Measurements from ENCODE around the gene ARID3A.

The ARID3A gene

DNA sequence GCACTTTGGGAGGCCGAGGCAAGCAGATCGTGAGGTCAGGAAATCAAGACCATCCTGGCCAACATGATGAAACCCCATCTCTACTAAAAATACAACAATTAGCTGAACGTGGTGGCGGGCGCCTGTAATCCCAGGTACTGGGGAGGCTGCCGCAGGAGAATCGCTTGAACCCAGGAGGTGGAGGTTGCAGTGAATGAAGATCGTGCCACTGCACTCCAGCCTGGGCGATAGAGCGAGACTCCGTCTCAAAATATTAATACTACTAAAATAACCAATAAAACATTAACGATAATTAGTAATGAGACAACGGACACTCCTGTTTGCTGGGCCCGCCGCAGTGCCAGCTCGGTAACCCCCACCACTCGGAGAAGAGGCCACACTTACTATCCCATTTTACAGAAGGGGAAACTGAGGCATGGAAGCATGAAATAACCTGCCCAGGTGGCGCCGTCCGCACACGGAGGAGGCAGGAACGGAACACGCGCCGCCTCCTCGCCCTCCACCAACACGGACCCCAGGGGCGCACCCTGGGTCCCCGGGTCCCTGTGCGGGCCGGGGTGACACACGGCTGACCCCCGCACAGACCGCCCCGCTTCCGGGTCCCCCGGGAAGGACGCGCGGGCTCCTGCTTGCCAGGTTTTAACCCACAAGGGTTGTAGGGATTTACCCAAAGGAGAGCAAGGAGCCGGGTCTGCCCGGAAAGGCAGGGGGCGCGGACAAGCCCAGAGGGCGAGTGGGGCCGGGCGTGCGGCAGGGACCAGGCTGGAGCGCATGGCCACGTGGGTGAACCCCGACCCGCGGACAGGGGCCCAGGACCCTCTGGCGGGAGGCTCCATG, 14.4 kb upstream of the ARID3A start:
- no peak for DNase-seq

DNA sequence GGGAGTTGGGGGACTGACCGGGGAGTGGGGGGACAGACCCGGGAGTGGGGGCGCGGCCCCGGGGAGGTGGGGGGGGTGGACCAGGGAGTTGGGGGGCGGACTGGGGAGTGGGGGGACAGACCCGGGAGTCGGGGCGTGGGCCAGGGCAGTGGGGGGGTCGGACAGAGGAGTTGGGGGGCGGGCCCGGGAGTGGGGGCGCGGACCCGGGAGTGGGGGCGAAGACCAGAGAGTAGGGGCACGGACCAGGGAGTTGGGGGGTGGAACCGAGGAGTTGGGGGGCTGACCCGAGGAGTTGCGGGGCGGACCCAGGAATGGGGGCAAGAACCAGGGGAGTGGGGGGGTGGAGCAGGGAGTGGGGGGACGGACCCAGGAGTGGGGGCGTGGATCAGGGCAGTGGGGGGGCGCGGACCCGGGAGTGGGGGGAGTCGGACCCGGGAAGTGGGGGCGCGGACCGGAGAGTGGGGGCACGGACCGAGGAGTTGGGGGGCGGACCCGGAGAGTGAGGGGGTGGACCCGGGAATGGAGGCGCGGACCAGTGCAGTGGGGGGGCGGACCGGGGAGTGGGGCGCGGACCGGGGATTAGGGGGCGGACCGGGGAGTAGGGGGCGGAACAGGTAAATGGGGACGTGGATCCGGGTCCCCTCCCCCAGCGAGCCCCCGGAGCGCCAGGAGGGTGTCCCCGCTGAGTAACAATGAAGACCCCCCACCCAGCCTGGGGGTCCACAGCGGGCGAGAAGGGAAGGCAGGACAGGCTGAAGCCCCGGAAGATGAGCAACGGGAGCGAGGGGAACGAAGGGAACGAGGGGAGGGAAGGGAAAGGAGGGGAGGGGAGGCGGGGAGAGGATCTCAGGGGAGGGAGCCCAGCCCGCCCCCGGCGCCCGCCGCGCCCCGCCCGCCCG, 13.4 kb upstream of the ARID3A start:
- DNase-seq: no peak

DNA sequence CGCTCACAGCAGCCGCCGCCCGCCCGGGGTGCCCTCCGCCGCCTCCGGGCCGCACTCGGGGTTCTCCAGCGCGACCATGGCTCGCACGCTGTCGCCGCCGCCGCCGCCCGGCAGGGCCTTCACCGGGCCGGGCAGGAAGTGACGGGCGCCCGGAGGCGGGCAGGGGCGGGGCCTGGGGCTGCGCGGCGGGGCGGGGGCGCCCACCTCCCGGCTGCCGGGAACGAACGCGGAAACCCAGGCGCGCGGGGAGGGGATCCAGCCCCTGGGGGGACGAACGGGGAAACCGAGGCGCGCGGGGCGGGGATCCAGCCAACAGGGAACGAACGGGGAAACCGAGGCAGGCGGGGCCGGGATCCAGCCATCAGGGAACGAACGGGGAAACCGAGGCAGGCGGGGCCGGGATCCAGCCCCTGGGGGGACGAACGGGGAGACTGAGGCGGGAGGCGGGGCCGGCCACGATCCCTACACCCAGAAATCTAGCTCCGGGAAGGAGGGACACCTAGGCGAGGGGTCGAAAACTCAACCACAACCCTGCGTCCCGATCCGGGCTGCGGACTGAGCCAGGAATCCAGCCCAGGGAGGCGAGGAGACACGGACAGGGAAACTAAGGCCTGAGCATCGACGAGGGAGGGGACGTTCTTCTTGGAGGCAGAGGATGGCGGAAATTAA, 12.6 kb upstream of the ARID3A start, which contains the start of gene R3HDM4:
R3HDM4 (minus strand) TSS at position 140 of the 669 bp plus-strand sequence; CDS start at position 78, 62 bp downstream.
- DNase-seq: no peak

DNA sequence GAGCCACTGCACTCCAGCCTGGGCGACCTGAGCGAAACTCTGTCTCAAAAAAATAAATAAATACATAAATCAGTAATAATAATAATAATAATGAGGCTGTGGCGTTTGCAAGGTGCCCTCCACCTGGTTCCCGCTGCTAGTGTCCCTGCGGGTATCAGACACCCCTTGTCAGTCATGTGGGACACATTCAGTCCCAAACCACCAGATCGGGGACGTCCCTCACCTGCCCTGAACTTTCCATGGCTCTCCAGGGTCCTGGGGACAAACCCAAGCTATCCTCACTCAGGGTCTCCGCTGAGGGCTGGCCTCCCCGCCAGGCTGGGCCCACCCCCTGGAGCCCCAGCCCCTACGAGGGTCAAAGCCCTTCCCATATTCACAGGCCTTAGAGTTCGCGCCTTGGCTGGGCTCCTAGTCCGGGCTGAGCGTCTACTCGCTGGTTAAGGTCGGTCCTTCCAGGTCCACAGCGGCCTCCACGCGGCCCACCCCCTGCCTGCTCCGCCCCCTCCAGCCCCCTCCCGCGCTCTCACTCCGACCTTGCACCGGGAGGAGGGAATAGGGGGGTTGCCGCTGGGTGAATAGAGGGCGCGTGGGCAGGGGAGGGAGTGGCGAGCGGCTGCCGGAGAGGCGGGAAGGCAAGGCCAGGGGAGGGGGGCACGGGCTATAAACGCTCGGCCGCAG, 9.1 kb upstream of the ARID3A start:
- DNase-seq: no peak

DNA sequence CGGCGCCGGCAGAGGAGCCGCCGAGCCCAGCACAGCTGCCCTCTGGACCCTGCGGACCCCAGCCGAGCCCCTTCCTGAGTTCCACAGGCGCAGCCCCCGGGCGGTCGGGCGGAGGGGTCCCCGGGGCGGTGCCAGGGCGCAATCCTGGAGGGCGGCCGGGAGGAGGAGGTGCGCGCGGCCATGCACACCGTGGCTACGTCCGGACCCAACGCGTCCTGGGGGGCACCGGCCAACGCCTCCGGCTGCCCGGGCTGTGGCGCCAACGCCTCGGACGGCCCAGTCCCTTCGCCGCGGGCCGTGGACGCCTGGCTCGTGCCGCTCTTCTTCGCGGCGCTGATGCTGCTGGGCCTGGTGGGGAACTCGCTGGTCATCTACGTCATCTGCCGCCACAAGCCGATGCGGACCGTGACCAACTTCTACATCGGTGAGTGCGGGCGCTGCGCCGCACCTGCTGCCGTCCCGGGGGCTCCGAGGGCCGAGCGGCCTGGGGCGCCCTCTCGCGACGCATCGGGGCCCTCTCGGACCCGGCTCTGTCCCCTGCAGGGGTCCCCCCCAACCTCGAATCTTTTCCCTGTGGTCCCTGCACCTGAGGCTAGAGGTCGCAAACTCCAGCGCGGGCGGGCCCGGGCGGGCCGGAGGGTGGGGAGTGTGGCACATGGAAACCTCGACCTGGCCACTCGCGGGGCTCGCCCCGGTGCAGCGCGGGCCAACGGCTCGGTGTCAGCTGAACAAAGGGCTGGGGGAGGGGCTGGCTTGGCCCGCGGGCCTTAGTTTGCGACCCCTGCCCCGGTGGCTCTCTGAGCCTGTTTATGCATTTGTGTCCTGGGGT, 8.3 kb upstream of the ARID3A start, which contains the start of gene KISS1R:
KISS1R (plus strand) TSS at position 11 of the 829 bp plus-strand sequence; CDS start at position 181, 170 bp downstream.
- DNase-seq: peak; percentile 77

DNA sequence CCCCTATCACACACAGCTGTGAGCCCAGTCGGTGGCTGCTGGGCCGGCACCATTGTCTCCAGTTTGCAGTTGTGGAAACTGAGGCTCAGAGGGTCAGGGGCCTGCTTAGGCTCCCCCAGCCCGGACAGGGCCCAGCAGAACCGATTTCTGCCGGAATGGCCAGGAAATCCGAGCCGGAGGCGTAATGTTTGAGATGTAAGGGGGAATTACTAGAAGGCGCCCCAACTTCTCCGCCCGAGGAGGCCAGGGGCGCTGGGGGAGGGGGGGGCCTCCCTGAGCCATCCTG, 7.7 kb upstream of the ARID3A start:
- DNase-seq: no peak

DNA sequence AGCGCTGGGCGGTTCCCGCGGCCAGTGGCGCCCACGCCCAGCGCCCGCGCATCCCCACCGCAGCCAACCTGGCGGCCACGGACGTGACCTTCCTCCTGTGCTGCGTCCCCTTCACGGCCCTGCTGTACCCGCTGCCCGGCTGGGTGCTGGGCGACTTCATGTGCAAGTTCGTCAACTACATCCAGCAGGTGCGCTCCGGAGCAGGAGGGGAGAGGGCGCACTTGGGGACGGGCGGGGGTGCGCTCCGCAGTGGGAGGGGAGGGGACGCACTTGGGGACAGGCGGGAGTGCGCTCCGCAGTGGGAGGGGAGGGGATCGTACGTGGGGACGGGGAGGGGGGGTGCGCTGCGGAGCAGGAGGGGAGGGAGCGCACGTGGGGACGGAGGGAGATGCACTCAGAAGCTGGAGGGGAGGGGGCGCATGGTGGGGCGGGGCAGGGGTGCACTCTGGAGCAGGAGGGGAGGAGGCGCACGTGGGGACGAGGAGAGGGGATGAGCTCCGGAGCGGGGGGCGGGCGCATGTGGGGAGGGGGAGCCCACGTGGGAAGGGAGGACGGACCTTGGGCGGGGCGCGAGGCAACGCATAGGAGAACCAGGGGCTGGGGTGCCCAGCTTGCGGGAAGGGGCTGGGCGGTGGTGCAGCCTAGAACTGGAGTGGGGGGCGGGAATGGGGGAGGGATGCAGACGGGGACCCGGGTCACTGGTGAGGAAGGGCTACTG, 7.2 kb upstream of the ARID3A start:
- no peak for DNase-seq

DNA sequence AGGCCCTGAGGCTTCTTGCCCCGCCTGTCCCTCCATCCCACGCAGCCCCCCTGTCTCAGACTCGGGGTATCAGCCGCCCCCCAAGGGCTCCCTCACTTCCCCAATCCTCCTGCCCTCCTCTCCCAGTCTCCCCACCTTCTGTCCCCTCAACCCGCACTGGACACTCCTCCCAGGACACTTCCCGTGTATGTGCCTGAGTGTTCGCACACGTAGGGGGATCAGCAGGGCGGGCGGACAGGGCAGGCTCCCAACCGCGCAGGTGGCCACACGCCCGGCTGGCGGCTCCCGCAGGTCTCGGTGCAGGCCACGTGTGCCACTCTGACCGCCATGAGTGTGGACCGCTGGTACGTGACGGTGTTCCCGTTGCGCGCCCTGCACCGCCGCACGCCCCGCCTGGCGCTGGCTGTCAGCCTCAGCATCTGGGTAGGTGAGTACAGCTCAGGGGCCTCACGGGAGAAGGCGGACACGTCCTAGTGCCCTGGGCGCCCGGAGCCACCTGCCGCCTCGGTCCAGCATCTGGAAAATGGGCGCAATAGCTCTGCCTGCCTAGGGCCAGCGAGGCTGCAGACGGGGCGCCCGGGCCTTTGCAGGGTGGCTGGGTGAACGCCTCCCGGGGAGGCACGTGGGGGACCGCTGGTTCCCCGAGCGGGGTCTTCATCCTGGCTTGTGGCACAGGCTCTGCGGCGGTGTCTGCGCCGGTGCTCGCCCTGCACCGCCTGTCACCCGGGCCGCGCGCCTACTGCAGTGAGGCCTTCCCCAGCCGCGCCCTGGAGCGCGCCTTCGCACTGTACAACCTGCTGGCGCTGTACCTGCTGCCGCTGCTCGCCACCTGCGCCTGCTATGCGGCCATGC, 6.4 kb upstream of the ARID3A start:
- peak; percentile 71 for DNase-seq

DNA sequence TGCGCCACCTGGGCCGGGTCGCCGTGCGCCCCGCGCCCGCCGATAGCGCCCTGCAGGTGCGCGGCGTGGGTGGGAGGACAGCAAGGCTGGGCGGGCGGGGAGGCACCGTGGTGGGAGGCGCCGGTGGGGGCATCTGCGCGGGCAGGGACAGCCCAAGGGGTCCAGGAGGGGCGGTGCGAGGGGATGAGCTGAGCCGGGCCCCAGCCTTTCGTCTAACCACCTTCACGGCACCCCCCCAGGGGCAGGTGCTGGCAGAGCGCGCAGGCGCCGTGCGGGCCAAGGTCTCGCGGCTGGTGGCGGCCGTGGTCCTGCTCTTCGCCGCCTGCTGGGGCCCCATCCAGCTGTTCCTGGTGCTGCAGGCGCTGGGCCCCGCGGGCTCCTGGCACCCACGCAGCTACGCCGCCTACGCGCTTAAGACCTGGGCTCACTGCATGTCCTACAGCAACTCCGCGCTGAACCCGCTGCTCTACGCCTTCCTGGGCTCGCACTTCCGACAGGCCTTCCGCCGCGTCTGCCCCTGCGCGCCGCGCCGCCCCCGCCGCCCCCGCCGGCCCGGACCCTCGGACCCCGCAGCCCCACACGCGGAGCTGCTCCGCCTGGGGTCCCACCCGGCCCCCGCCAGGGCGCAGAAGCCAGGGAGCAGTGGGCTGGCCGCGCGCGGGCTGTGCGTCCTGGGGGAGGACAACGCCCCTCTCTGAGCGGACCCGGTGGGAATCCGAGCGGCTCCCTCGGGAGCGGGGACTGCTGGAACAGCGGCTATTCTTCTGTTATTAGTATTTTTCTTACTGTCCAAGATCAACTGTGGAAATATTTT, 5.6 kb upstream of the ARID3A start:
- no peak for DNase-seq

DNA sequence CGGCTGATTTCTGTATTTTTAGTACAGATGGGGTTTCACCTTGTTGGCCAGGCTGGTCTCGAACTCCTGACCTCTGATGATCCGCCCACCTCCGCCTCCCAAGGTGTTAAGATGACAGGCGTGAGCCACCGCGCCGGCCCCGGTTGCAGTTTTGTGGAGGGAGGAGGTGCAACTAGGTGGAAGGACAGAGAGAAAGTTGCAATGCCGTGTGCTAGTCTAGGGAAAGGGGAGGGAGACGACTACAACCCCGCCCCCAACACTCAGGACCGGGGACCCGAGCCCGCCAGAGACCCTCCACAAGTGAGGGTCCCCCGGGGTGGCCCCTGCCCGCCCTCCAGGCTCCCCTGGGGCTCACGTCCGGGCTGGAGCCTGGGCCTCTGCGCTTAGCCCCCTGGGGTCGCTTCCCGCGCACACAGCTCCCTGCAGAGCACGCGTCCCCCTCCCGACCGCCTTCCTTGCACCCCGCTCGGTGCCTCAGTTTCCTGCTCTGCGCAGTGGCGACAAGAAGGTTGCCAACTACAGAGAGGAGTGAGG, 1.2 kb upstream of the ARID3A start:
- no peak for DNase-seq

DNA sequence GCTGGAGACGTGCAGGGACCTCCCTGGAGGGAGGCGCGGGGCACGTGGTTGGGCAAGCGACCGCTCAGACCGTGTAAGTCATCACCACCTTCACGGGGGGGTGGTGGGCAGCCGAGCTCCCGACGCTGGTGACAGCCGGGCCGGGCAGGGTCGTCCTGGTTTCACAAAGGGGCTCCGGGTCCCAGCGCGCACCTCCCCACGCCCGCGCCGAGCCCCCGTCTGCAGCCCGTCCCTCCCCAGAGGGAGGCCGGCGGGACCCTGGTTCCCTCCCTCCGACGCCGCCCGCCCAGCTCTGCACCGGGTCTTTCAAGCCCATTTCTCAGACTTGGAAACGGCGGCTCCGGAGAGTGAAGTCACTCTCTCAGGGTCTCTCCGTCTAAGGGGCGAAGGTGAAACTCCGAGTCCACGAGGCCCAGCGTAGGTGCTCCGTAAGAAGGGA, 729 bp upstream of the ARID3A start:
- peak; percentile 79 for DNase-seq

DNA sequence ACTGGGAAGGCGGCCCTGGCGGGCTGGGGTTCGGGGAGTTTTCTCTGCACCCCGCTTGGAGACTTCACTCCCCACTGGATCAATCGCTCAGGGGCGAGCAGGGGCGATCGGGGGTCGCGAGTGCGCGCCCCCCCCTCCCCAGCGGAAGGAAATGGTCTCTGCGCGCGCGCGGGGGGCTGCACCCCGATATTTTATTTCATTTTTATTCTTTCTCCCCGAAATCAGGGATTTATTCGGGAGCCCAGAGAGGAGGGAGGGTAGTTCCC, 421 bp downstream of the ARID3A start:
- peak; percentile 71 for DNase-seq

DNA sequence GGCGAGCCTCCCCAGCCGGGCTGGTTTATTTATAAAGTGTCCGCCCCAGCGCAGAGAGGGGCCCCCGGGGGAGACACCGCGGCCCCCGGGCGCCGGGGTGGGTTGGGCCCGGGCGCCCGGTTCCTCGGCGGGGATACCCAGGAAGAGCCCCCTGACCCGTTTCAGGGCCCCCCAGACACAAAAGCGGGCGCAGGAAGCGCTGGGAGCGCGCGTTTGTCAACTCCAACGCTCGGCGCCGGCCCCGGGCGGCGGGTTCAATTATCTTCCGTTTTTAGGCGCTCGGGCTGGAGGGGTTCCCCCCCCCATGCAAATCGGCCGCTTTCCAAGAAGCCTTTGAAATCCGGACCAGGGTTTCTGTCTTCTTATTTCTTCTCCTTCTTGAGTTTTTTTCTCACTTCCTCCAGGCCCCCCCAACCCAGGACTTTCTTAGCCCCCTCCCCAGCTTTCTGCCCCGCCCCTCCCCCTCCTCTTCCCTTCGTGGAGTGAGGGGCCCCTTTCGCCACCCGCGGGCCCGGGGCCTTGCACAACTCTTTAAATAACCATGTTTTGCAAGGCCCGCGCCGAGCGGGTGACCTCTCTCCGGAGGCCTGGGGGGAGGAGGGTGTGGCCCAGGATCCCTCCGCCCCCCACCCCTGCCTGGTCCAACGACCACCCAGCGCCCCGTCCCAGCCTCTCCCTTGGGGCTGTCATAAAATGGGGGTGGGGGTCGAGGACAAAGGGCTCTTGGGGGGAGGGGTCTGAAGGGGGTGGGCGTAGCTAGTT, 935 bp downstream of the ARID3A start:
- peak; percentile 69 for DNase-seq

DNA sequence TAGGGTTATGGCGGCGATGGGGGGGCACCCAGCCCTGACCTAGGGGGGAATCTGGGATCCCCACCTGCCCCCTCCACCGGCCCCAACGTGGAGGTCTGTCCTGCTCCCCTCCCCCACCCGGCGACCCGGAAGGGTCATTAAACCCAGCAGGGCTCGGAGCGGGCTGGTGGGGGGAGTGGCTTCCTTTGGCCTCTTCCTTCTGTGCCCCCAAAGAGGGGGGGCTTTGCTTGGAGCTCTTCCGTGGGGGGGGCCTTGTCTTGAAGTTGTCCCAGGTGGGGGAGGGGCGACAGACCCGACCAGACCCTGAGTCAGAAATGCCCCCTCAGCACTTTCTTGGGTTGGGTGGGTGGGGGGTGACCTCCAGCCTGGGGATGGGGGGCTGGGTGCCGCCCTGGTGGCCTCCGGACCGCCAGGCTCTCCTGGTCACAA, 1.5 kb downstream of the ARID3A start:
- DNase-seq: no peak

DNA sequence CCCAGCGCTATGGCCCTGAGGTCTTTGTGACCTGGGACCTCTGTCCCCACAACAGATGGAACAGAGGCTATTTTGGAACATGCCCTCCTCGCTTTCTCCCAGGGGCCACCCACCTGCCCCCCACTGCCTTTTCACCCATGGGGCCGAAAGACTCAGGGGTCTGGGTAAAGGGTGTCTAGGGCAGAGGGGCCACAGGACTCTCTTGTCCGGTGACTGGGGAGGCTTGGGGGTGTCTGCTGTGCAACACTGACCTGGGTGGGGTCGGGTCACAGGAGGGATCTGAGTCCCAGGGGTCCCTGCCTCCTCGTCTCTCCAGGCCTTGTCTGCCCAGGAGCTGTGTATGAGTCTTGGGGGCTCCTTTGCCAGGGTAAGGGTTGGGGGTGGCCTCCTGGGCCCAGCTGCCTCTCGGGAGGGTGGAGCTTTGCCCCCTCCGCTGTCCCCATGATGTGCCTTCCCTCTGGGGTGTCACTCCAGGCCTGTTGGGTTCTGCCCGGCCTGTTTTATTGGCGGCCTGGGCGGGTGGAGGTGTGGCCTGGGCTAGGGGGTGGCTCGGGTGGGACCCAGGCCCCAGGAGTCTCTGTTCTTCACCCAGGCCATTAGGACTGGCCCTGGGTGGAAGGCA, 2.1 kb downstream of the ARID3A start:
- DNase-seq: no peak

DNA sequence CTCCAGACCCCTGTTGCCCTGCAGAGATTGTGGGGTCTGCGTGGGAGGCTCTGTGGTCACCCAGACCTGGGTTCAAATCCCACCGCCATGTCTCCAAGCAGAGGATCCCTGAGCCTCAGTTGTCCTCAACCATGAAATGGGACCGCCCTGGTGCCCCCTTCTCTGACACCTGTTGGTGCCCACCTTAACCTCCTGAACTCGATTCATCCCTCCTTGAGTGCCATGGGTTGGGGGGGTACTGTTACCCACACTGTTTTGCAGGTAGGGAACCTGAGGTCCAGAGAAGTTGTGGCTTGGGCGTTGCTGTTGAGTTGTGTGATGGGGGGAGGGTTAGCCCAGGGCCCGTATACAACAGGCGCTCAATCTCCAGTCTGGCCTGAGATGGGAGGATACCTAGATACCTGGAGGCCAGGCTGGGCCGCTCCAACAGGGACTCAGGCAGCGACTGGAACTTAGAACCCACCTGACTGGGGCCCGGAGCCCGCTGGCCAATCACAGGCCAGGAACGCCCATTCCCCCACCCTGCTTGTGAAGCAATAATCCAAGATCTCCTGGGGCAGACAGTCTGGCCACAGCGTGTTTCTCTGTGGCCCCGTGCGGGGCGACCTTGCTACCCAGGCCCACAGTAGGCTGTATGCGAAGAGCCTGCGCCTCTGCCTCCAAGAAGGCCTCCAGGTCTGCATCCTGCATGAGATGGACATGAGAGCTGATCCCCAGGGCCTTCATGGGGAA, 2.8 kb downstream of the ARID3A start:
- no peak for DNase-seq
